IMR-90 (cell line): ENCODE data around the gene DAB1. TPM values are rescaled to one million over a fixed set of nuclear protein-coding genes. Genes with fewer than 3 reads are reported as not detected.

Experiments
- ATAC-seq: fragments of 200-7000 bp; cut with Tn5 transposase; 2 replicates; pipeline ENCODE4 v1.9.1; 2020; ENCODE audit warnings: low read depth, mild to moderate bottlenecking, moderate library complexity
- BruUV-seq: library from RNA; stranded (reverse); fragments of 400-500 nt; replicated peaks from 2 replicates; lab custom pipeline; 2021; lab: Mats Ljungman, UMichigan
- CTCF ChIA-PET: fragments of 300-600 bp; formaldehyde crosslinking; extraction: SDS; loops from one replicate; lab custom pipeline; 2021; ENCODE audit warnings: antibody characterized with exemption; lab: Yijun Ruan, JAX
- POLR2A ChIA-PET: fragments of 300-600 bp; sonication (Branson Sonifier 250); formaldehyde crosslinking; loops from one replicate; lab custom pipeline; 2022; ENCODE audit warnings: antibody characterized with exemption; ENCODE audit not compliant: unreplicated experiment; lab: Charles Lee
- DNase-seq: peaks from one replicate; pipeline ENCODE4 v3.0.0; 2013
- H2AFZ ChIP-seq: replicated peaks from 2 replicates; pipeline ENCODE3; 2013; ENCODE audit warnings: low read length, mild to moderate bottlenecking; ENCODE audit not compliant: poor library complexity
- H2AK5ac ChIP-seq: 2 replicates; pipeline ENCODE4 v1.6.1; 2013; ENCODE audit warnings: low read depth, low read length, inconsistent platforms
- H2AK9ac ChIP-seq: replicated peaks from 2 replicates; pipeline ENCODE3; 2013; ENCODE audit warnings: mild to moderate bottlenecking, low read depth, low read length, moderate library complexity; ENCODE audit not compliant: poor library complexity
- H2BK120ac ChIP-seq: 2 replicates; pipeline ENCODE4 v1.6.1; 2013; ENCODE audit warnings: low read depth, low read length, inconsistent platforms
- H2BK15ac ChIP-seq: 3 replicates; pipeline ENCODE4 v1.6.1; 2013; ENCODE audit warnings: low read depth, low read length, inconsistent platforms
- H2BK20ac ChIP-seq: 2 replicates; pipeline ENCODE4 v1.6.1; 2013; ENCODE audit warnings: low read depth, mild to moderate bottlenecking, inconsistent platforms, low read length, moderate library complexity
- H2BK5ac ChIP-seq: 2 replicates; pipeline ENCODE4 v1.6.1; 2013; ENCODE audit warnings: mild to moderate bottlenecking, low read depth, low read length, inconsistent platforms; ENCODE audit not compliant: poor library complexity, severe bottlenecking
- H3K14ac ChIP-seq: replicated peaks from 2 replicates; pipeline ENCODE4 v1.6.1; 2013; ENCODE audit warnings: low read depth, low read length, inconsistent platforms
- H3K18ac ChIP-seq: 2 replicates; pipeline ENCODE4 v1.6.1; 2013; ENCODE audit warnings: low read depth, low read length, control low read depth
- H3K23ac ChIP-seq: 2 replicates; pipeline ENCODE4 v1.6.1; 2013; ENCODE audit warnings: low read depth, low read length, inconsistent platforms
- H3K27ac ChIP-seq: 2 replicates; pipeline ENCODE4 v1.5.1; 2013; ENCODE audit warnings: mild to moderate bottlenecking, control low read depth, low read length; ENCODE audit not compliant: insufficient read depth
- H3K27me3 ChIP-seq: 2 replicates; pipeline ENCODE4 v1.6.1; 2013; ENCODE audit warnings: low read length; ENCODE audit not compliant: control insufficient read depth, insufficient read depth
- H3K36me3 ChIP-seq: 2 replicates; pipeline ENCODE4 v1.6.1; 2013; ENCODE audit warnings: low read length, mixed read lengths; ENCODE audit not compliant: control insufficient read depth, insufficient read depth
- H3K4ac ChIP-seq: 2 replicates; pipeline ENCODE4 v1.6.1; 2013; ENCODE audit warnings: low read depth, low read length, inconsistent platforms
- H3K4me1 ChIP-seq: 2 replicates; pipeline ENCODE4 v1.6.1; 2013; ENCODE audit warnings: low read length, mixed read lengths; ENCODE audit not compliant: control insufficient read depth, insufficient read depth
- H3K4me2 ChIP-seq: 2 replicates; pipeline ENCODE4 v1.6.1; 2013; ENCODE audit warnings: low read depth, mild to moderate bottlenecking, control low read depth, low read length, moderate library complexity
- H3K4me3 ChIP-seq: 2 replicates; pipeline ENCODE4 v1.5.1; 2013; ENCODE audit warnings: low read depth, mild to moderate bottlenecking, control low read depth, low read length, moderate library complexity; ENCODE audit not compliant: insufficient read depth
- H3K56ac ChIP-seq: 2 replicates; pipeline ENCODE4 v1.6.1; 2013; ENCODE audit warnings: low read length, inconsistent platforms; ENCODE audit not compliant: insufficient read depth; ENCODE audit errors: extremely low read depth
- H3K79me1 ChIP-seq, 2 experiments: 2 replicates each; pipeline ENCODE4 v1.6.1; 2013; ENCODE audit warnings: low read length in 2 of 2, inconsistent platforms in 1 of 2, low read depth in 1 of 2
- H3K9ac ChIP-seq: 2 replicates; pipeline ENCODE4 v1.6.1; 2013; ENCODE audit warnings: low read depth, low read length, control low read depth
- H3K9me1 ChIP-seq: 2 replicates; pipeline ENCODE4 v1.6.1; 2013; ENCODE audit warnings: low read length, inconsistent platforms; ENCODE audit not compliant: insufficient read depth
- H3K9me3 ChIP-seq: 2 replicates; pipeline ENCODE4 v1.6.1; 2013; ENCODE audit warnings: low read length; ENCODE audit not compliant: control insufficient read depth, insufficient read depth
- H4K20me1 ChIP-seq: 2 replicates; pipeline ENCODE4 v1.6.1; 2013; ENCODE audit warnings: low read length, inconsistent platforms; ENCODE audit not compliant: insufficient read depth
- H4K5ac ChIP-seq: 2 replicates; pipeline ENCODE4 v1.6.1; 2013; ENCODE audit warnings: mild to moderate bottlenecking, low read depth, low read length, control low read depth
- H4K8ac ChIP-seq, 2 experiments: 2 replicates each; pipeline ENCODE4 v1.6.1; 2013; ENCODE audit warnings: low read depth in 2 of 2, low read length in 2 of 2, control low read depth in 1 of 2, inconsistent platforms in 1 of 2
- H4K91ac ChIP-seq: 2 replicates; pipeline ENCODE4 v1.6.1; 2013; ENCODE audit warnings: low read depth, low read length, inconsistent platforms; ENCODE audit not compliant: insufficient read depth
- BHLHE40 ChIP-seq: fragments of 150-350 bp; IDR thresholded peaks from 2 replicates; pipeline ENCODE4 v1.6.1; 2016; ENCODE audit warnings: mild to moderate bottlenecking, low read depth, low read length
- CEBPB ChIP-seq: IDR thresholded peaks from 2 replicates; pipeline ENCODE4 v1.6.1; 2012; ENCODE audit warnings: low read depth, low read length, improper control_type of control experiment
- CHD1 ChIP-seq: IDR thresholded peaks from 2 replicates; pipeline ENCODE4 v1.6.1; 2012; ENCODE audit warnings: low read depth, low read length, improper control_type of control experiment
- CTCF ChIP-seq: conservative IDR thresholded peaks from 2 replicates; pipeline ENCODE4 v1.5.1; 2012; ENCODE audit warnings: mild to moderate bottlenecking, low read depth, low read length, improper control_type of control experiment
- ELK1 ChIP-seq: fragments of 150-350 bp; IDR thresholded peaks from 2 replicates; pipeline ENCODE4 v1.6.1; 2016; ENCODE audit warnings: low read depth, mild to moderate bottlenecking, low read length, moderate library complexity, borderline replicate concordance
- FOS ChIP-seq: fragments of 150-350 bp; IDR thresholded peaks from 2 replicates; pipeline ENCODE4 v1.6.1; 2016; ENCODE audit warnings: low read depth, low read length
- MAFK ChIP-seq: IDR thresholded peaks from 2 replicates; pipeline ENCODE4 v1.6.1; 2012; ENCODE audit warnings: low read depth, low read length, improper control_type of control experiment
- MAZ ChIP-seq: IDR thresholded peaks from 2 replicates; pipeline ENCODE4 v1.6.1; 2012; ENCODE audit warnings: low read depth, mild to moderate bottlenecking, low read length, improper control_type of control experiment, moderate library complexity, borderline replicate concordance
- MXI1 ChIP-seq: IDR thresholded peaks from 2 replicates; pipeline ENCODE4 v1.6.1; 2012; ENCODE audit warnings: low read depth, mild to moderate bottlenecking, low read length, moderate library complexity, borderline replicate concordance
- NFE2L2 ChIP-seq: fragments of 150-350 bp; IDR thresholded peaks from 2 replicates; pipeline ENCODE4 v1.6.1; 2016; ENCODE audit warnings: low read depth, mild to moderate bottlenecking, low read length
- POLR2A ChIP-seq: IDR thresholded peaks from 2 replicates; pipeline ENCODE4 v1.6.1; 2012; ENCODE audit warnings: mild to moderate bottlenecking, low read depth, low read length
- RAD21 ChIP-seq: IDR thresholded peaks from 2 replicates; pipeline ENCODE4 v1.6.1; 2012; ENCODE audit warnings: low read length, improper control_type of control experiment
- RCOR1 ChIP-seq: IDR thresholded peaks from 2 replicates; pipeline ENCODE4 v1.6.1; 2012; ENCODE audit warnings: mild to moderate bottlenecking, low read length, improper control_type of control experiment; ENCODE audit not compliant: insufficient replicate concordance
- RFX5 ChIP-seq: IDR thresholded peaks from 2 replicates; pipeline ENCODE4 v1.8.0; 2012; ENCODE audit warnings: low read depth, mild to moderate bottlenecking, low read length, moderate library complexity
- SMC3 ChIP-seq: fragments of 150-350 bp; IDR thresholded peaks from 2 replicates; pipeline ENCODE4 v1.6.1; 2016; ENCODE audit warnings: low read depth, mild to moderate bottlenecking, antibody characterized with exemption, low read length, moderate library complexity
- USF2 ChIP-seq: fragments of 150-350 bp; IDR thresholded peaks from 2 replicates; pipeline ENCODE4 v1.6.1; 2017; ENCODE audit warnings: mild to moderate bottlenecking, antibody characterized with exemption, low read length, low read depth
- WGBS, 2 experiments: methylation state at CpG; one replicate each; pipeline versions ENCODE4 v1.1.5 to v1.1.7; 2013; ENCODE audit warnings: missing lambda C conversion rate in 2 of 2; ENCODE audit not compliant: insufficient read length in 1 of 2; ENCODE audit errors: extremely low coverage in 2 of 2; 5-methylcytosine and 5-hydroxymethylcytosine counted together
- dilution Hi-C: fragments of 300-500 bp; cut with HindIII; formaldehyde crosslinking; loops from one replicate; pipeline ENCODE4 v1.14.3; 2018; ENCODE audit warnings: low sequenced_read_pairs; ENCODE audit not compliant: unreplicated experiment
- in situ Hi-C: fragments of 300-500 bp; cut with MboI; formaldehyde crosslinking; loops from 3 replicates; pipeline ENCODE4 v1.14.3; 2019; ENCODE audit warnings: low sequenced_read_pairs, inconsistent platforms, mixed read lengths
- intact Hi-C: fragments of 100-400 bp; cut with micrococcal nuclease; formaldehyde crosslinking; loops from 2 replicates; pipeline ENCODE4 v1.10.0; 2022
- polyA plus RNA-seq, 3 experiments: library from polyadenylated mRNA; depleted of rRNA; stranded (reverse); fragments of >200 nt; gene quantifications; 2 replicates each; pipeline ENCODE4 v1.2.3, GENCODE V29; 2012; ENCODE audit warnings: low replicate concordance in 1 of 3
- total RNA-seq: library from RNA; depleted of rRNA; stranded (reverse); fragments of >200 nt; gene quantifications from 2 replicates; pipeline ENCODE4 v1.2.3, GENCODE V29; 2012

Gene DAB1
- total and polyA plus RNA-seq, 2 of the 4 experiments (the other 2 are of a cell fraction) = 0.18 to 0.41 TPM

GRCh38 chr1:57127976-57128375, 295.9 kb downstream of the DAB1 start:
- no peak overlapping the region for H2AK5ac ChIP-seq
- no peaks in the 10 kb centered on the region for H3K79me1 ChIP-seq
- H4K5ac ChIP-seq = no peak overlapping the region
- H4K20me1 ChIP-seq = no peaks in the 10 kb centered on the region
- H3K9ac ChIP-seq = no peak overlapping the region
- no peak overlapping the region for H3K27ac ChIP-seq
- no peak for DNase-seq
- H3K4me3 ChIP-seq = no peak overlapping the region
- no peak overlapping the region for H4K8ac ChIP-seq
- H2BK120ac ChIP-seq = no peak overlapping the region
- H3K14ac ChIP-seq = no peak overlapping the region
- no peaks in the 10 kb centered on the region for H3K27me3 ChIP-seq
- H2AFZ ChIP-seq = no peak overlapping the region
- no peak overlapping the region for H2AK9ac ChIP-seq
- no TSS peak for BruUV-seq
- ATAC-seq = no peak
- in situ Hi-C loops (no loop called here), intact Hi-C loops (no loop called here), dilution Hi-C loops (no loop called here)
- no peak overlapping the region for H3K18ac ChIP-seq
- H3K4me2 ChIP-seq = no peak overlapping the region
- H3K56ac ChIP-seq = no peak overlapping the region
- no peak overlapping the region for H2BK20ac ChIP-seq
- no peak overlapping the region for H3K23ac ChIP-seq
- WGBS, 2 experiments = no CpG with 5 or more reads among the region's 6 CpGs
- CTCF ChIA-PET = no interaction called here
- no peak overlapping the region for H3K4ac ChIP-seq
- no peaks in the 10 kb centered on the region for H3K36me3 ChIP-seq
- no peaks in the 10 kb centered on the region; the same call in 1 of the 2 replicates for H3K4me1 ChIP-seq
- H2BK15ac ChIP-seq = no peak overlapping the region
- H2BK5ac ChIP-seq = no peak overlapping the region
- no peak overlapping the region for H4K91ac ChIP-seq
- H3K9me1 ChIP-seq = no peaks in the 10 kb centered on the region
- no peaks in the 10 kb centered on the region for H3K9me3 ChIP-seq
- POLR2A ChIA-PET = no interaction called here
- TF ChIP-seq CTCF (no peak), RAD21 (no peak), BHLHE40 (no peak), ELK1 (no peak), MAZ (no peak), USF2 (no peak), FOS (no peak), MAFK (no peak), NFE2L2 (no peak), RCOR1 (no peak), MXI1 (no peak), CEBPB (no peak), POLR2A (no peak), CHD1 (no peak), RFX5 (no peak), SMC3 (no peak)
